HepG2 (cell line): ENCODE data around the gene COX5B. TPM values are rescaled to one million over a fixed set of nuclear protein-coding genes. Genes with fewer than 3 reads are reported as not detected.

ENCODE experiments used
- ATF4 ChIP-seq, 2 experiments: fragments of 450-650 bp in 1 of 2; sonication (generic) in 1 of 2; formaldehyde crosslinking; IDR thresholded peaks; 2 replicates each; pipeline versions ENCODE4 v1.5.0 to v1.8.0; 2020 to 2022; ENCODE audit warnings: mild to moderate bottlenecking in 1 of 2, missing genetic modification reagents in 1 of 2
- BORCS8-MEF2B ChIP-seq: sonication (generic); formaldehyde crosslinking; IDR thresholded peaks from 2 replicates; pipeline ENCODE4 v1.8.0; 2022; ENCODE audit warnings: mild to moderate bottlenecking, missing genetic modification reagents
- FIP1L1 ChIP-seq: fragments of 200-400 bp; formaldehyde crosslinking; IDR thresholded peaks from 2 replicates; pipeline ENCODE4 v1.6.1; 2018; ENCODE audit warnings: low read depth, mild to moderate bottlenecking, low read length, moderate library complexity, borderline replicate concordance; ENCODE audit not compliant: insufficient read depth
- GMEB2 ChIP-seq: IDR thresholded peaks from 2 replicates; pipeline ENCODE4 v1.6.1; 2016; ENCODE audit warnings: missing biosample characterization, missing genetic modification reagents, low read depth
- NFAT5 ChIP-seq: sonication (generic); formaldehyde crosslinking; IDR thresholded peaks from 2 replicates; pipeline ENCODE4 v1.4.0; 2020; ENCODE audit warnings: missing genetic modification reagents
- TSC22D2 ChIP-seq: sonication (generic); formaldehyde crosslinking; IDR thresholded peaks from 2 replicates; pipeline ENCODE4 v1.5.1; 2020; ENCODE audit warnings: missing genetic modification reagents, mild to moderate bottlenecking, borderline replicate concordance
- ZBTB46 ChIP-seq: sonication (generic); formaldehyde crosslinking; IDR thresholded peaks from 2 replicates; pipeline ENCODE4 v1.4.0; 2020; ENCODE audit warnings: mild to moderate bottlenecking, missing genetic modification reagents, borderline replicate concordance
- ZBTB7B ChIP-seq: sonication (generic); formaldehyde crosslinking; IDR thresholded peaks from 2 replicates; pipeline ENCODE4 v1.4.0; 2020; ENCODE audit warnings: missing genetic modification reagents
- ZNF121 ChIP-seq: sonication (generic); formaldehyde crosslinking; IDR thresholded peaks from 2 replicates; pipeline ENCODE4 v1.5.0; 2020; ENCODE audit warnings: mild to moderate bottlenecking, missing genetic modification reagents
- ZNF280D ChIP-seq: sonication (generic); formaldehyde crosslinking; IDR thresholded peaks from 2 replicates; pipeline ENCODE4 v1.5.1; 2020; ENCODE audit warnings: mild to moderate bottlenecking, missing genetic modification reagents
- ZNF350 ChIP-seq: sonication (generic); formaldehyde crosslinking; IDR thresholded peaks from 2 replicates; pipeline ENCODE4 v1.4.0; 2020; ENCODE audit warnings: mild to moderate bottlenecking, low read depth, missing genetic modification reagents, borderline replicate concordance
- ZNF589 ChIP-seq: sonication (generic); formaldehyde crosslinking; conservative IDR thresholded peaks from 2 replicates; pipeline ENCODE4 v1.8.0; 2022; ENCODE audit warnings: mild to moderate bottlenecking, moderate library complexity, missing genetic modification reagents
- ZNF605 ChIP-seq: sonication (generic); formaldehyde crosslinking; IDR thresholded peaks from 2 replicates; pipeline ENCODE4 v1.8.0; 2022; ENCODE audit warnings: mild to moderate bottlenecking, missing genetic modification reagents
- ZSCAN22 ChIP-seq: sonication (generic); formaldehyde crosslinking; IDR thresholded peaks from 2 replicates; pipeline ENCODE4 v1.4.0; 2020; ENCODE audit warnings: mild to moderate bottlenecking, missing genetic modification reagents
- polyA plus RNA-seq, 8 experiments: library from polyadenylated mRNA; depleted of rRNA in 3 of 8; stranded (reverse) in 7 of 8; unstranded in 1 of 8; fragments of >200 nt; fragmentation: Illumina TruSeq in 4 of 8; extraction: Trizol in 4 of 8; gene quantifications; 2 replicates each; pipeline versions ENCODE4 v1.2.1 to v1.2.3, GENCODE V29; 2011 to 2016; ENCODE audit warnings: low read depth in 4 of 8, missing spikeins in 1 of 8, mixed read lengths in 1 of 8; ENCODE audit not compliant: insufficient read depth in 1 of 8
- total RNA-seq, 5 experiments: library from RNA; depleted of rRNA; stranded (reverse); fragments of >200 nt; fragmentation: Illumina TruSeq; extraction: Trizol; gene quantifications; 2 replicates each; pipeline ENCODE4 v1.2.3, GENCODE V29; 2016; ENCODE audit warnings: low read depth in 1 of 5

The COX5B gene
- total and polyA plus RNA-seq, 2 of the 13 experiments (the other 11 are each of a cell fraction or from before 2014, with no cell fraction given), result 453 to 536 TPM

GRCh38 chr2:97662895-97663625, 17.2 kb downstream of the COX5B start (continued):
- TF ChIP-seq GMEB2 (CRISPR knock-in tag) (no peak), NFAT5 (peak; percentile 57; the same call in 1 of the 2 replicates), ZBTB46 (CRISPR knock-in tag) (0 out of 2 replicates have a peak, but pooled peaks have one; percentile 71), BORCS8-MEF2B (peak; percentile 61), ZNF280D (0 out of 2 replicates have a peak, but pooled peaks have one; percentile 22), ZNF350 (CRISPR knock-in tag) (peak; percentile 25; the same call in 1 of the 2 replicates), ATF4 (CRISPR knock-in tag; IDR thresholded peaks at IDR 0.05) (no peak), FIP1L1 (no peak), ZNF121 (CRISPR knock-in tag) (peak; percentile 63; the same call in 1 of the 2 replicates), ZSCAN22 (CRISPR knock-in tag) (no peak), TSC22D2 (CRISPR knock-in tag) (0 out of 2 replicates have a peak, but pooled peaks have one; percentile 7), ZNF605 (CRISPR knock-in tag) (peak; percentile 16), ZBTB7B (no peak; the same call in 1 of the 2 replicates), ZNF589 (no peak)
